ENCODE data around the gene CSF3. TPM values are rescaled to one million over a fixed set of nuclear protein-coding genes. Genes with fewer than 3 reads are reported as not detected.

The CSF3 gene
- total RNA-seq, 1 experiment from 2014 or later: not detected

DNA sequence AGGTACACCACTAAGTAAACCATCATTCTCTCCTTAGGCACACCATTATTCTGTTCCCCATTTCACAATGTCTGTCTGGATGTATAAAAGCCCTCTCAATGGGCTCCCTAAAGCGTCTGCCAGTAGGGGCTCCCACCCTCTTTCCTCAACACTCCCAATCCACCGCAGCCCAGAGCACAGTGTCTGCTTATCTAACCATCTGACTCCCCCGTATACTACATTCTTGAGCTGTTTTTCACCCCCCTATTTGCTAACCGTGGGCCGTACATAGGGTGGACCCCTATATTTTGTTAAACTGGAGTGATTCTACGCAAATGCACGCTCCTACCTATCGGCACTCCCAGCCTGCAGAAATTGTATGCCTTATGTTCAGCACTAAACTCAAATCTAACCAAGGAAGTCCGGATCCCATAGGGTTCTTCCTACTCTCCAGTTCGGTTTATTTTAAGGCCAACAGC, 35.3 kb upstream of the CSF3 start:
- Histone ChIP-seq H2BK120ac (ENCODE audit: low read depth, low read length, poor library complexity, severe bottlenecking) (no peak overlapping the region), H3K56ac (ENCODE audit: insufficient read length, low read depth, low read length) (no peak overlapping the region), H4K91ac (ENCODE audit: insufficient read length, low read depth, low read length) (no peak overlapping the region), H3K14ac (ENCODE audit: insufficient read depth, low read length) (peak overlapping the region; percentile 10; the same call in 1 of the 2 replicates), H3K79me2 (ENCODE audit: insufficient read depth, low read length) (peaks cover 12% of the 10 kb centered on the region), H3K4me2 (ENCODE audit: insufficient read depth, insufficient read length, low read length) (peak overlapping the region; percentile 78), H2BK12ac (ENCODE audit: insufficient read length, low read depth, low read length) (no peak overlapping the region), H3K4ac (ENCODE audit: low read depth, low read length) (no peak overlapping the region), H4K20me1 (ENCODE audit: control insufficient read depth, insufficient read depth, insufficient read length) (no peaks in the 10 kb centered on the region), H3K23ac (ENCODE audit: insufficient read length, low read depth, low read length) (no peak overlapping the region), H3K4me1 (ENCODE audit: insufficient read depth, low read length) (peaks cover 8% of the 10 kb centered on the region), H3K23me2 (ENCODE audit: insufficient read length, low read depth, low read length, poor library complexity, severe bottlenecking) (peaks cover 12% of the 10 kb centered on the region), H4K5ac (ENCODE audit: insufficient read length, low read depth, low read length) (no peak overlapping the region), H3K9ac (ENCODE audit: extremely low read depth, insufficient read length, low read length) (peak overlapping the region; percentile 60), H2AK5ac (ENCODE audit: insufficient read length, low read length) (no peak overlapping the region), H3K27ac (ENCODE audit: insufficient read length, low read depth, low read length) (peak overlapping the region; percentile 36), H3K79me1 (ENCODE audit: insufficient read depth, low read depth, low read length, poor library complexity, severe bottlenecking) (peaks cover 2% of the 10 kb centered on the region), H3K18ac (ENCODE audit: insufficient read length, low read depth, low read length) (peak overlapping the region; percentile 45), H2BK20ac (ENCODE audit: low read depth, low read length, poor library complexity, severe bottlenecking) (no peak overlapping the region), H3K27me3 (ENCODE audit: insufficient read depth, low read length) (no peaks in the 10 kb centered on the region), H2AFZ (ENCODE audit: low read length) (no peak overlapping the region), H2BK5ac (ENCODE audit: insufficient read length, low read length) (no peak overlapping the region), H2BK15ac (ENCODE audit: low read depth, low read length) (no peak overlapping the region), H3T11ph (ENCODE audit: low read length) (no peak overlapping the region), H3K9me3 (ENCODE audit: control insufficient read depth, low read depth, low read length) (no peaks in the 10 kb centered on the region), H4K8ac (replicated peaks; ENCODE audit: insufficient read length, low read depth, low read length) (no peak overlapping the region)
- peak overlapping the region; percentile 96 to 98 for H3K4me3 Mint-ChIP-seq
- H3K36me3 Mint-ChIP-seq (ENCODE audit: insufficient read depth in 1 of 3, low read depth in 3 of 3): peaks cover 12 to 20% (median 17%) of the 10 kb centered on the region in 3 experiments; a peak in 6 of 7 replicates
- peak overlapping the region; percentile 86 to 99 (median 96) for H3K27ac Mint-ChIP-seq
- peaks cover 23 to 28% of the 10 kb centered on the region in 2 experiments for H3K4me1 Mint-ChIP-seq
- DNase-seq: peak; percentile 68
- no peaks in the 10 kb centered on the region for H3K9me3 Mint-ChIP-seq
- H3K27me3 Mint-ChIP-seq (ENCODE audit: low read depth): peaks cover 2% of the 10 kb centered on the region; the same call in 1 of the 2 replicates
- no CpG with 5 or more reads among the region's 10 CpGs for WGBS (ENCODE audit: extremely low coverage, insufficient read length, low lambda C conversion rate)
- TF ChIP-seq, protein P1, sequence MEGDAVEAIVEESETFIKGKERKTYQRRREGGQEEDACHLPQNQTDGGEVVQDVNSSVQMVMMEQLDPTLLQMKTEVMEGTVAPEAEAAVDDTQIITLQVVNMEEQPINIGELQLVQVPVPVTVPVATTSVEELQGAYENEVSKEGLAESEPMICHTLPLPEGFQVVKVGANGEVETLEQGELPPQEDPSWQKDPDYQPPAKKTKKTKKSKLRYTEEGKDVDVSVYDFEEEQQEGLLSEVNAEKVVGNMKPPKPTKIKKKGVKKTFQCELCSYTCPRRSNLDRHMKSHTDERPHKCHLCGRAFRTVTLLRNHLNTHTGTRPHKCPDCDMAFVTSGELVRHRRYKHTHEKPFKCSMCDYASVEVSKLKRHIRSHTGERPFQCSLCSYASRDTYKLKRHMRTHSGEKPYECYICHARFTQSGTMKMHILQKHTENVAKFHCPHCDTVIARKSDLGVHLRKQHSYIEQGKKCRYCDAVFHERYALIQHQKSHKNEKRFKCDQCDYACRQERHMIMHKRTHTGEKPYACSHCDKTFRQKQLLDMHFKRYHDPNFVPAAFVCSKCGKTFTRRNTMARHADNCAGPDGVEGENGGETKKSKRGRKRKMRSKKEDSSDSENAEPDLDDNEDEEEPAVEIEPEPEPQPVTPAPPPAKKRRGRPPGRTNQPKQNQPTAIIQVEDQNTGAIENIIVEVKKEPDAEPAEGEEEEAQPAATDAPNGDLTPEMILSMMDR (conservative IDR thresholded peaks at IDR 0.05): no peak; the same call in 2 of the 3 replicates

All from H9 (cell line).